ENCODE results near the gene CAMK2A. TPM values are rescaled to one million over a fixed set of nuclear protein-coding genes. Genes with fewer than 3 reads are reported as not detected.

Gene CAMK2A
- total and polyA plus RNA-seq, 2 experiments from 2014 or later: 0.18 TPM; not detected in 1

GRCh38 chr5:150288791-150289190 lies 782 bp downstream of the CAMK2A start (continued):
- TF ChIP-seq, protein P1, sequence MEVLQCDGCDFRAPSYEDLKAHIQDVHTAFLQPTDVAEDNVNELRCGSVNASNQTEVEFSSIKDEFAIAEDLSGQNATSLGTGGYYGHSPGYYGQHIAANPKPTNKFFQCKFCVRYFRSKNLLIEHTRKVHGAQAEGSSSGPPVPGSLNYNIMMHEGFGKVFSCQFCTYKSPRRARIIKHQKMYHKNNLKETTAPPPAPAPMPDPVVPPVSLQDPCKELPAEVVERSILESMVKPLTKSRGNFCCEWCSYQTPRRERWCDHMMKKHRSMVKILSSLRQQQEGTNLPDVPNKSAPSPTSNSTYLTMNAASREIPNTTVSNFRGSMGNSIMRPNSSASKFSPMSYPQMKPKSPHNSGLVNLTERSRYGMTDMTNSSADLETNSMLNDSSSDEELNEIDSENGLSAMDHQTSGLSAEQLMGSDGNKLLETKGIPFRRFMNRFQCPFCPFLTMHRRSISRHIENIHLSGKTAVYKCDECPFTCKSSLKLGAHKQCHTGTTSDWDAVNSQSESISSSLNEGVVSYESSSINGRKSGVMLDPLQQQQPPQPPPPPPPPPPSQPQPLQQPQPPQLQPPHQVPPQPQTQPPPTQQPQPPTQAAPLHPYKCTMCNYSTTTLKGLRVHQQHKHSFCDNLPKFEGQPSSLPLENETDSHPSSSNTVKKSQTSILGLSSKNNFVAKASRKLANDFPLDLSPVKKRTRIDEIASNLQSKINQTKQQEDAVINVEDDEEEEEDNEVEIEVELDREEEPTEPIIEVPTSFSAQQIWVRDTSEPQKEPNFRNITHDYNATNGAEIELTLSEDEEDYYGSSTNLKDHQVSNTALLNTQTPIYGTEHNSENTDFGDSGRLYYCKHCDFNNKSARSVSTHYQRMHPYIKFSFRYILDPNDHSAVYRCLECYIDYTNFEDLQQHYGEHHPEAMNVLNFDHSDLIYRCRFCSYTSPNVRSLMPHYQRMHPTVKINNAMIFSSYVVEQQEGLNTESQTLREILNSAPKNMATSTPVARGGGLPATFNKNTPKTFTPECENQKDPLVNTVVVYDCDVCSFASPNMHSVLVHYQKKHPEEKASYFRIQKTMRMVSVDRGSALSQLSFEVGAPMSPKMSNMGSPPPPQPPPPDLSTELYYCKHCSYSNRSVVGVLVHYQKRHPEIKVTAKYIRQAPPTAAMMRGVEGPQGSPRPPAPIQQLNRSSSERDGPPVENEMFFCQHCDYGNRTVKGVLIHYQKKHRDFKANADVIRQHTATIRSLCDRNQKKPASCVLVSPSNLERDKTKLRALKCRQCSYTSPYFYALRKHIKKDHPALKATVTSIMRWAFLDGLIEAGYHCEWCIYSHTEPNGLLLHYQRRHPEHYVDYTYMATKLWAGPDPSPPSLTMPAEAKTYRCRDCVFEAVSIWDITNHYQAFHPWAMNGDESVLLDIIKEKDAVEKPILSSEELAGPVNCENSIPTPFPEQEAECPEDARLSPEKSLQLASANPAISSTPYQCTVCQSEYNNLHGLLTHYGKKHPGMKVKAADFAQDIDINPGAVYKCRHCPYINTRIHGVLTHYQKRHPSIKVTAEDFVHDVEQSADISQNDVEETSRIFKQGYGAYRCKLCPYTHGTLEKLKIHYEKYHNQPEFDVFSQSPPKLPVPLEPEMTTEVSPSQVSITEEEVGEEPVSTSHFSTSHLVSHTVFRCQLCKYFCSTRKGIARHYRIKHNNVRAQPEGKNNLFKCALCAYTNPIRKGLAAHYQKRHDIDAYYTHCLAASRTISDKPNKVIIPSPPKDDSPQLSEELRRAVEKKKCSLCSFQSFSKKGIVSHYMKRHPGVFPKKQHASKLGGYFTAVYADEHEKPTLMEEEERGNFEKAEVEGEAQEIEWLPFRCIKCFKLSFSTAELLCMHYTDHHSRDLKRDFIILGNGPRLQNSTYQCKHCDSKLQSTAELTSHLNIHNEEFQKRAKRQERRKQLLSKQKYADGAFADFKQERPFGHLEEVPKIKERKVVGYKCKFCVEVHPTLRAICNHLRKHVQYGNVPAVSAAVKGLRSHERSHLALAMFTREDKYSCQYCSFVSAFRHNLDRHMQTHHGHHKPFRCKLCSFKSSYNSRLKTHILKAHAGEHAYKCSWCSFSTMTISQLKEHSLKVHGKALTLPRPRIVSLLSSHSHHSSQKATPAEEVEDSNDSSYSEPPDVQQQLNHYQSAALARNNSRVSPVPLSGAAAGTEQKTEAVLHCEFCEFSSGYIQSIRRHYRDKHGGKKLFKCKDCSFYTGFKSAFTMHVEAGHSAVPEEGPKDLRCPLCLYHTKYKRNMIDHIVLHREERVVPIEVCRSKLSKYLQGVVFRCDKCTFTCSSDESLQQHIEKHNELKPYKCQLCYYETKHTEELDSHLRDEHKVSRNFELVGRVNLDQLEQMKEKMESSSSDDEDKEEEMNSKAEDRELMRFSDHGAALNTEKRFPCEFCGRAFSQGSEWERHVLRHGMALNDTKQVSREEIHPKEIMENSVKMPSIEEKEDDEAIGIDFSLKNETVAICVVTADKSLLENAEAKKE (CRISPR knock-in tag; IDR thresholded peaks at IDR 0.05): no peak
- TF ChIP-seq CREB1 (CRISPR knock-in tag; IDR thresholded peaks at IDR 0.05; ENCODE audit: low read depth) (no peak), STAT1 (IDR thresholded peaks at IDR 0.05; ENCODE audit: unreplicated experiment) (no peak), ZNF114 (CRISPR knock-in tag; IDR thresholded peaks at IDR 0.05) (no peak), CTCF (conservative IDR thresholded peaks at IDR 0.05; ENCODE audit: low read depth in 2 of 2) (no peak), NANOG (IDR thresholded peaks at IDR 0.05; ENCODE audit: borderline replicate concordance) (no peak), POLR2AphosphoS5 (IDR thresholded peaks at IDR 0.05; ENCODE audit: low read depth) (no peak), ZNF331 (CRISPR knock-in tag; IDR thresholded peaks at IDR 0.05; ENCODE audit: low read depth) (no peak)

DNA sequence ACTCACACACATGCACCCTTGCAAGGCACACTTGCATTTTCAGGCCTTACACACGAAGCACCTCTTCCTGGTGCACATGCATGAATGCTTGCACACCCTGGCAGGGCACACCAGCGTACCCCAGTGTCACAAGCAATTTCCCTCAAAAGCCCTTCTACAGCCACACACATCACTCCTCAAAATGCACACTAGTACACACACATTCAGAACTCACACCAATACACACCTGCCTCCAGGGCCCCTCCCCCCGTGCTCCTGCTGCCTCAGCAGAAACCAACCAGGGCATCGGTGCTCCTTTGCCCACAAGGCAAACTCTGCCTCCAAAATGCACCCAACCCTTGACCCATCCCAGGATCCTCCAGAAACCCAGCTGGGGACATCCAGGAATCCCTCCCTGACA lies 1.2 kb downstream of the CAMK2A start:
- H3K4me3 ChIP-seq: no peak overlapping the region
- DNase-seq (ENCODE audit: low spot score): no peak
- Mint-ChIP-seq H3K27ac (no peak overlapping the region), H3K9me3 (no peaks in the 10 kb centered on the region), H3K4me3 (no peak overlapping the region), H3K4me1 (peaks cover 14% of the 10 kb centered on the region), H3K36me3 (ENCODE audit: low read depth) (no peaks in the 10 kb centered on the region; the same call in 2 of the 3 replicates), H3K27me3 (ENCODE audit: insufficient read depth, low read depth, poor library complexity) (peaks cover 11% of the 10 kb centered on the region)
- no peak overlapping the region for H2AFZ ChIP-seq
- H4K20me1 ChIP-seq (replicated peaks; ENCODE audit: insufficient read depth): no peaks in the 10 kb centered on the region
- H3K4me2 ChIP-seq: no peak overlapping the region
- no peak overlapping the region for H3K27ac ChIP-seq (ENCODE audit: low read depth)
- H3K79me2 ChIP-seq (replicated peaks; ENCODE audit: insufficient read depth): no peaks in the 10 kb centered on the region
- H3K36me3 ChIP-seq (ENCODE audit: insufficient read depth): no peaks in the 10 kb centered on the region
- no peaks in the 10 kb centered on the region for H3K4me1 ChIP-seq (ENCODE audit: insufficient read depth)
- no peaks in the 10 kb centered on the region for H3K27me3 ChIP-seq (ENCODE audit: insufficient read depth)
- ATAC-seq: no peak
- no peaks in the 10 kb centered on the region for H3F3A ChIP-seq (replicated peaks; ENCODE audit: low read depth)
- no peaks in the 10 kb centered on the region for H3K9me2 ChIP-seq (ENCODE audit: insufficient read depth)
- TF ChIP-seq NANOG (IDR thresholded peaks at IDR 0.05; ENCODE audit: borderline replicate concordance) (no peak), ZNF114 (CRISPR knock-in tag; IDR thresholded peaks at IDR 0.05) (no peak), CTCF (conservative IDR thresholded peaks at IDR 0.05; ENCODE audit: low read depth in 2 of 2) (no peak), ETS1 (IDR thresholded peaks at IDR 0.05) (no peak), ZNF331 (CRISPR knock-in tag; IDR thresholded peaks at IDR 0.05; ENCODE audit: low read depth) (no peak), JUNB (IDR thresholded peaks at IDR 0.05; ENCODE audit: unreplicated experiment) (no peak)
